Adrenal gland (tissue), 12 donors: ENCODE data around the gene ASS1. TPM values are rescaled to one million over a fixed set of nuclear protein-coding genes. Genes with fewer than 3 reads are reported as not detected.

Experiments
- DNase-seq, 7 donors: peaks; one replicate each; pipeline ENCODE4 v3.0.0-alpha.2; 2019 to 2020
- H3K27ac ChIP-seq, 5 donors: fragments of 200-600 bp; sonication (generic) in 4 of 5; 1 replicate in 3 of 5; 2 replicates in 2 of 5; pipeline versions ENCODE4 v1.5.1 to v1.8.0; 2016 to 2020; ENCODE audit warnings: mild to moderate bottlenecking in 1 of 5
- H3K27me3 ChIP-seq: fragments of 200-600 bp; 2 replicates; pipeline ENCODE4 v1.8.0; 2021
- H3K36me3 ChIP-seq, 2 donors: fragments of 200-600 bp; replicated peaks in 1 of 2; 1 replicate in 1 of 2; 2 replicates in 1 of 2; pipeline versions ENCODE4 v1.5.1 to v1.8.0; 2018 to 2022
- H3K4me1 ChIP-seq, 2 donors: fragments of 200-600 bp; replicated peaks in 1 of 2; 1 replicate in 1 of 2; 2 replicates in 1 of 2; pipeline versions ENCODE4 v1.5.1 to v1.8.0; 2018 to 2021
- H3K4me3 ChIP-seq, 4 donors: fragments of 200-600 bp; sonication (generic) in 3 of 4; one replicate each; pipeline ENCODE4 v1.5.1; 2016 to 2018
- H3K9me3 ChIP-seq, 3 donors: fragments of 200-600 bp; sonication (generic) in 1 of 3; replicated peaks in 1 of 3; 1 replicate in 2 of 3; 2 replicates in 1 of 3; pipeline versions ENCODE4 v1.5.1 to v1.8.0; 2016 to 2021
- POLR2A ChIP-seq, 2 donors: fragments of 450-650 bp; IDR thresholded peaks; one replicate each; pipeline ENCODE4 v1.6.1; 2017; ENCODE audit warnings: antibody characterized with exemption in 2 of 2, mild to moderate bottlenecking in 2 of 2, moderate library complexity in 1 of 2
- WGBS, 4 donors: extraction: QIAGEN DNeasy Blood & Tissue Kit in 2 of 4; methylation state at CpG; one replicate each; pipeline versions ENCODE4 v1.1.5 to v1.1.7; 2013 to 2017; 5-methylcytosine and 5-hydroxymethylcytosine counted together
- intact Hi-C, 2 donors: fragments of 100-400 bp; cut with DNase I; formaldehyde crosslinking; loops; one replicate each; pipeline versions ENCODE4 v1.14.1 to v1.15.0; 2022 to 2023
- polyA plus RNA-seq, 3 donors: library from polyadenylated mRNA; stranded (reverse); fragments of 200-250 nt in 2 of 3; fragments of 350-450 nt in 1 of 3; fragmentation: Illumina TruSeq in 1 of 3; extraction: RNeasy Lipid Tissue Mini Kit (QIAGEN cat#74804) in 1 of 3; gene quantifications; one replicate each; pipeline ENCODE4 v1.2.3, GENCODE V29; 2013 to 2014
- total RNA-seq, 9 donors: library from RNA; depleted of rRNA in 4 of 9; stranded (reverse); fragments of >200 nt in 4 of 9; fragments of 120-200 nt in 1 of 9; fragmentation: NEBNext Ultra II Directional in 1 of 9; extraction: Animal tissue kit (Norgen Biotek cat#: 25700) in 1 of 9; gene quantifications; one replicate each; pipeline versions ENCODE4 v1.1.0 to v1.2.4, GENCODE V29; 2013 to 2023
- TF ChIP-seq, protein P1 (sequence below), 6 experiments: fragments of 450-650 bp in 4 of 6; fragments of 200-600 bp in 2 of 6; sonication (generic) in 1 of 6; IDR thresholded peaks; 1 replicate in 5 of 6; 2 replicates in 1 of 6; pipeline versions ENCODE4 v1.5.1 to v1.8.0; 2016 to 2021; ENCODE audit warnings: antibody characterized with exemption in 6 of 6, mild to moderate bottlenecking in 2 of 6, moderate library complexity in 1 of 6
- donor health status: healthy with polysubstance abuse.
- donor health status: Bipolar disorder and iron deficiency.
- donor health status: DM: yes; HTN: yes; CAD: no.
- donor health status: DM: no; HTN: no; CAD: no.
- donor health status: DM: no; HTN: no; CAD: no.
- donor health status: DM: yes; HTN: yes; CAD: no.

ASS1 gene
- total and polyA plus RNA-seq, 12 donors: 11.3 to 438 (median 232) TPM

DNA sequence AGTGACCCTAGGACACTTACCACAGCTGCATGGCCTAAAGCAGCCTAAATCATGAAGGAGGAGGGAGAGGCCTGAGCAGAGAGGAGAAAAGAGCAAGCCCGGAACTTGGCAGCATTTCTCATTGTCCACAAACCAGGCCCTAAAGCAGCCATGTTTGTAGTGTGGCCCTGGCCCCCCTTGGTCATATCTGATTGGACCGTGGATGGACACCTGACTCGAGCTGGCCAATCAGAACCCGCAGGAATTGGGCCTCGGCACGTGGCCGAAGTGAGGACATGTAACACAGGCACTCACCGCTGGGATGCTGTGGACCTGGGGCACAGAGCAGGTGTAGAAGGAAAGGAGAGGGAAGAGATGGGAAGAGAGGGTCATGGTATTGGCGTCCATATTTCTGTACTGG is 56.9 kb downstream of the ASS1 start:
- H3K27ac ChIP-seq: no peak overlapping the region
- DNase-seq: no peak
- H3K27me3 ChIP-seq: no peaks in the 10 kb centered on the region
- intact Hi-C loops: no loop called here
- no peak overlapping the region for H3K4me3 ChIP-seq
- 92 to 96% (median 94%) methylated on average over 9 of the region's 9 CpGs for WGBS, 4 donors
- TF ChIP-seq, protein P1, sequence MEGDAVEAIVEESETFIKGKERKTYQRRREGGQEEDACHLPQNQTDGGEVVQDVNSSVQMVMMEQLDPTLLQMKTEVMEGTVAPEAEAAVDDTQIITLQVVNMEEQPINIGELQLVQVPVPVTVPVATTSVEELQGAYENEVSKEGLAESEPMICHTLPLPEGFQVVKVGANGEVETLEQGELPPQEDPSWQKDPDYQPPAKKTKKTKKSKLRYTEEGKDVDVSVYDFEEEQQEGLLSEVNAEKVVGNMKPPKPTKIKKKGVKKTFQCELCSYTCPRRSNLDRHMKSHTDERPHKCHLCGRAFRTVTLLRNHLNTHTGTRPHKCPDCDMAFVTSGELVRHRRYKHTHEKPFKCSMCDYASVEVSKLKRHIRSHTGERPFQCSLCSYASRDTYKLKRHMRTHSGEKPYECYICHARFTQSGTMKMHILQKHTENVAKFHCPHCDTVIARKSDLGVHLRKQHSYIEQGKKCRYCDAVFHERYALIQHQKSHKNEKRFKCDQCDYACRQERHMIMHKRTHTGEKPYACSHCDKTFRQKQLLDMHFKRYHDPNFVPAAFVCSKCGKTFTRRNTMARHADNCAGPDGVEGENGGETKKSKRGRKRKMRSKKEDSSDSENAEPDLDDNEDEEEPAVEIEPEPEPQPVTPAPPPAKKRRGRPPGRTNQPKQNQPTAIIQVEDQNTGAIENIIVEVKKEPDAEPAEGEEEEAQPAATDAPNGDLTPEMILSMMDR (IDR thresholded peaks at IDR 0.05): no peak
- TF ChIP-seq POLR2A (IDR thresholded peaks at IDR 0.05): no peak
- peaks cover 0 to 6% of the 10 kb centered on the region in 2 donors for H3K4me1 ChIP-seq
- no peaks in the 10 kb centered on the region for H3K9me3 ChIP-seq
- no peaks in the 10 kb centered on the region for H3K36me3 ChIP-seq

DNA sequence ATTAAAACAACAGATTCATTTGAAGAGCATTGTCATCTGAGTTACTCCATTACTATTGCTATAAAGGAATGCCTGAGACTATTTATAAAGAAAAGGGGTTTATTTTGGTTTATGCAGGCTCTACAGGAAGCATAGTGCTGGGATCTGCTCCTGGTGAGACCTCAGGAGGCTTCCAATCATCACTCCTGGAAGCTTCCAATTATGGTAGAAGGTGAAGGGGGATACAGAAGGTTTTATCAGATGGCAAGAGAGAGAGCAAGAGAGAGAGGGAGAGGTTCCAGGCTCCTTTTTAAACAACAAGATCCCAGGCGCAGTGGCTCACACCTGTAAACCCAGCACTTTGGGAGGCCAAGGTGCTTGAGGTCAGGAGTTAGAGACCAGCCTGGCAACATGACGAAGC is 63.5 kb downstream of the ASS1 start:
- Histone ChIP-seq H3K27ac (no peak overlapping the region), H3K9me3 (no peaks in the 10 kb centered on the region), H3K4me1 (no peaks in the 10 kb centered on the region), H3K27me3 (no peaks in the 10 kb centered on the region), H3K4me3 (no peak overlapping the region), H3K36me3 (no peaks in the 10 kb centered on the region)
- TF ChIP-seq POLR2A (IDR thresholded peaks at IDR 0.05): no peak
- TF ChIP-seq, protein P1 (IDR thresholded peaks at IDR 0.05): no peak
- intact Hi-C loops: no loop called here
- no peak for DNase-seq
- 47 to 70% (median 60%) methylated on average over 2 of the region's 2 CpGs for WGBS, 4 donors

DNA sequence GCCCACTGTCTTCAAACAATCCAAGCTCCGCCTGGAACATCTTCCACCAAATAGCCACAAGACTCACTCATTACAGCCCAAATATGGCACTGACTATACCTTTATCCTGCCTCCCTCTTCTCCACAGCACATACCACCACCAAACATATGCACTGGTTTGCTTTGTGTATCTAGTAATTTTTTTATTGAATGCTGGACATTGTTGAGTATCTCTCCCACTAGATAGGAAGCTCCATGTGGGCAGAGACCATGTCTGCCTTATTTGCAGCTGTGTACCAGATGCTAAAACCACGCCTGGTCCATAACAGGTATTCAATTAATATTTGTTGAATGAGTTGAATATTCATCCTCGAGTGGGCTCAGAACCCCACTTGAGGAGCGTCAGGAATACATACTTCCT is 67.4 kb downstream of the ASS1 start:
- intact Hi-C loops: no loop called here
- WGBS, 4 donors: 87 to 95% (median 92%) methylated on average over 4 of the region's 4 CpGs
- no peak for DNase-seq
- H3K36me3 ChIP-seq: no peaks in the 10 kb centered on the region
- H3K27me3 ChIP-seq: no peaks in the 10 kb centered on the region
- no peak overlapping the region for H3K27ac ChIP-seq
- TF ChIP-seq, protein P1 (IDR thresholded peaks at IDR 0.05): no peak
- no peak for TF ChIP-seq POLR2A (IDR thresholded peaks at IDR 0.05)
- H3K4me3 ChIP-seq: no peak overlapping the region
- H3K4me1 ChIP-seq: no peaks in the 10 kb centered on the region
- H3K9me3 ChIP-seq: no peaks in the 10 kb centered on the region

DNA sequence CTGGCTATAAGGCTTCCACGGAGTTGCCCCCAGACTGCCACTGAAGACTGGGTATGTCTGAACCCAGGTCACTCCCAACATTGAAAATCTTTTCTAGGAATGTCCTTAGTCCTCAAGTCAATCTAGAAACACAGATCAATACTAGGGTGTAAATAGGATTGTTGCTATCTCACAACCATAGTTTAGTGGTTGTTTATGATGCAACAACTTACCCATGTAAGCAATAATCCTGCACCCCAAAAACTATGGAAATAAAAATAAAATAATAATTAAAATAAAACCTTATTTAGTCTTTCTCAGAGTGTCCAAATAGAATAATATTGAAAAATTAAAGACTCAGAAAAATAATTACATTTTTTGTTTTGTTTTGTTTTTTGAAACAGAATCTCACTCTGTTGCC is 68.3 kb downstream of the ASS1 start:
- TF ChIP-seq, protein P1 (IDR thresholded peaks at IDR 0.05): no peak
- TF ChIP-seq POLR2A (IDR thresholded peaks at IDR 0.05): no peak
- H3K9me3 ChIP-seq: no peaks in the 10 kb centered on the region
- intact Hi-C loops: no loop called here
- DNase-seq: no peak
- no peak overlapping the region for H3K4me3 ChIP-seq
- WGBS, 4 donors: 81 to 86% (median 85%) methylated on average over 1 of the region's 1 CpG; no CpG with 5 or more reads in 1 of the 4 donors
- no peaks in the 10 kb centered on the region for H3K27me3 ChIP-seq
- H3K27ac ChIP-seq: no peak overlapping the region
- H3K36me3 ChIP-seq: no peaks in the 10 kb centered on the region
- H3K4me1 ChIP-seq: no peaks in the 10 kb centered on the region
